NB4 (cell line): ENCODE results near the gene RC3H2.

Experiments
- CTCF ChIP-seq: IDR thresholded peaks from one replicate; pipeline ENCODE4 v1.5.1; 2012; ENCODE audit warnings: low read depth, low read length
- MYC ChIP-seq: IDR thresholded peaks from 2 replicates; pipeline ENCODE4 v1.6.1; 2011; ENCODE audit warnings: low read depth, low read length

GRCh38 chr9:122819791-122820489, 85.2 kb downstream of the RC3H2 start:
- TF ChIP-seq CTCF (no peak), MYC (no peak)
